Muscle layer of colon (tissue), 2 donors: Measurements from ENCODE around the gene LRFN4.

Source experiments
- H3K27ac ChIP-seq: one replicate; pipeline ENCODE4 v1.7.0; 2013; ENCODE audit warnings: low read depth, mild to moderate bottlenecking, low read length, moderate library complexity
- H3K27me3 ChIP-seq, 2 donors: one replicate each; pipeline ENCODE4 v1.7.0; 2013; ENCODE audit warnings: low read length in 2 of 2, mild to moderate bottlenecking in 2 of 2; ENCODE audit not compliant: insufficient read depth in 2 of 2, control insufficient read depth in 1 of 2
- H3K36me3 ChIP-seq: one replicate; pipeline ENCODE4 v1.7.0; 2013; ENCODE audit warnings: mild to moderate bottlenecking, low read length; ENCODE audit not compliant: insufficient read depth
- H3K4me1 ChIP-seq: one replicate; pipeline ENCODE4 v1.7.0; 2013; ENCODE audit warnings: mild to moderate bottlenecking, low read length; ENCODE audit not compliant: insufficient read depth
- H3K4me3 ChIP-seq, 2 donors: one replicate each; pipeline ENCODE4 v1.7.0; 2013; ENCODE audit warnings: low read length in 2 of 2, low read depth in 1 of 2, mild to moderate bottlenecking in 1 of 2, moderate library complexity in 1 of 2
- H3K9ac ChIP-seq: one replicate; pipeline ENCODE4 v1.7.0; 2013; ENCODE audit warnings: low read length
- H3K9me3 ChIP-seq: one replicate; pipeline ENCODE4 v1.7.0; 2013; ENCODE audit warnings: mild to moderate bottlenecking, low read length
- donor health status: abdominal sarcoma.
- donor health status: Adenocarcinoma of cecum.

The LRFN4 gene

GRCh38 chr11:66834943-66835342 is 21.9 kb upstream of the LRFN4 start:
- H3K4me1 ChIP-seq, result no peaks in the 10 kb centered on the region
- H3K9me3 ChIP-seq, result no peaks in the 10 kb centered on the region
- no peak overlapping the region for H3K4me3 ChIP-seq
- H3K9ac ChIP-seq, result no peak overlapping the region
- H3K27me3 ChIP-seq, result no peaks in the 10 kb centered on the region
- no peak overlapping the region for H3K27ac ChIP-seq
- peaks cover 15% of the 10 kb centered on the region for H3K36me3 ChIP-seq

GRCh38 chr11:66835768-66836405 is 21.0 kb upstream of the LRFN4 start:
- H3K4me3 ChIP-seq, result no peak overlapping the region
- no peaks in the 10 kb centered on the region for H3K4me1 ChIP-seq
- H3K27ac ChIP-seq, result no peak overlapping the region
- peaks cover 15% of the 10 kb centered on the region for H3K36me3 ChIP-seq
- no peak overlapping the region for H3K9ac ChIP-seq
- H3K27me3 ChIP-seq, result no peaks in the 10 kb centered on the region
- no peaks in the 10 kb centered on the region for H3K9me3 ChIP-seq

- peaks cover 25% of the 10 kb centered on the region for H3K36me3 ChIP-seq
- peaks cover 27% of the 10 kb centered on the region for H3K4me1 ChIP-seq
- no peak overlapping the region for H3K27ac ChIP-seq
- H3K9ac ChIP-seq, result no peak overlapping the region
- H3K27me3 ChIP-seq, result no peaks in the 10 kb centered on the region
- no peak overlapping the region for H3K4me3 ChIP-seq
- H3K9me3 ChIP-seq, result no peaks in the 10 kb centered on the region
Measured at GRCh38 chr11:66840317-66841091, 16.4 kb upstream of the LRFN4 start.

GRCh38 chr11:66841861-66842260 is 15.0 kb upstream of the LRFN4 start:
- Histone ChIP-seq H3K4me1 (peaks cover 27% of the 10 kb centered on the region), H3K36me3 (peaks cover 38% of the 10 kb centered on the region), H3K4me3 (peak overlapping the region; percentile 89 to 97), H3K27me3 (no peaks in the 10 kb centered on the region), H3K9ac (peak overlapping the region; percentile 58), H3K9me3 (no peaks in the 10 kb centered on the region), H3K27ac (no peak overlapping the region)

- H3K9me3 ChIP-seq, result no peaks in the 10 kb centered on the region
Measured at GRCh38 chr11:66842501-66842895, 14.4 kb upstream of the LRFN4 start.

GRCh38 chr11:66842896-66843775 is 13.7 kb upstream of the LRFN4 start, which contains the start of gene RCE1:
Gene RCE1 (plus strand): TSS chr11:66843441. CDS start chr11:66843456, 15 bp downstream.
- Histone ChIP-seq H3K36me3 (peaks cover 35% of the 10 kb centered on the region), H3K27me3 (no peaks in the 10 kb centered on the region), H3K27ac (peak within 1 kb of the TSS; percentile 94), H3K4me3 (peak within 1 kb of the TSS; percentile 89 to 97), H3K9me3 (no peaks in the 10 kb centered on the region), H3K4me1 (peaks cover 27% of the 10 kb centered on the region), H3K9ac (peak within 1 kb of the TSS; percentile 71)

More at GRCh38 chr11:66842501-66842895, 14.4 kb upstream of the LRFN4 start:
- Histone ChIP-seq H3K9ac (peak overlapping the region; percentile 58), H3K4me1 (peaks cover 27% of the 10 kb centered on the region), H3K27me3 (no peaks in the 10 kb centered on the region), H3K4me3 (peak overlapping the region; percentile 89 to 97), H3K27ac (peak overlapping the region; percentile 94), H3K36me3 (peaks cover 39% of the 10 kb centered on the region)

GRCh38 chr11:66843776-66844495 is 12.9 kb upstream of the LRFN4 start:
- no peaks in the 10 kb centered on the region for H3K27me3 ChIP-seq
- H3K36me3 ChIP-seq, result peaks cover 33% of the 10 kb centered on the region

GRCh38 chr11:66844496-66845142 is 12.2 kb upstream of the LRFN4 start:
- Histone ChIP-seq H3K4me1 (peaks cover 27% of the 10 kb centered on the region), H3K27ac (no peak overlapping the region), H3K9me3 (no peaks in the 10 kb centered on the region), H3K27me3 (no peaks in the 10 kb centered on the region), H3K36me3 (peaks cover 26% of the 10 kb centered on the region), H3K4me3 (peak overlapping the region in 1 of 2 donors; percentile 89), H3K9ac (peak overlapping the region; percentile 71)

More at GRCh38 chr11:66843776-66844495, 12.9 kb upstream of the LRFN4 start:
- Histone ChIP-seq H3K9me3 (no peaks in the 10 kb centered on the region), H3K4me3 (peak overlapping the region; percentile 89 to 97), H3K27ac (peak overlapping the region; percentile 94), H3K9ac (peak overlapping the region; percentile 71), H3K4me1 (peaks cover 27% of the 10 kb centered on the region)

- peaks cover 27% of the 10 kb centered on the region for H3K4me1 ChIP-seq
- no peaks in the 10 kb centered on the region for H3K9me3 ChIP-seq
- no peak overlapping the region for H3K4me3 ChIP-seq
- peaks cover 24% of the 10 kb centered on the region for H3K36me3 ChIP-seq
- no peaks in the 10 kb centered on the region for H3K27me3 ChIP-seq
- no peak overlapping the region for H3K27ac ChIP-seq
- no peak overlapping the region for H3K9ac ChIP-seq
Measured at GRCh38 chr11:66845143-66845875, 11.6 kb upstream of the LRFN4 start.

GRCh38 chr11:66845876-66846212 is 11.0 kb upstream of the LRFN4 start:
- Histone ChIP-seq H3K9ac (no peak overlapping the region), H3K9me3 (no peaks in the 10 kb centered on the region), H3K27me3 (no peaks in the 10 kb centered on the region), H3K4me3 (no peak overlapping the region), H3K36me3 (peaks cover 24% of the 10 kb centered on the region), H3K4me1 (peaks cover 27% of the 10 kb centered on the region), H3K27ac (no peak overlapping the region)
